ENCODE data around the gene COL19A1.

The COL19A1 gene

DNA sequence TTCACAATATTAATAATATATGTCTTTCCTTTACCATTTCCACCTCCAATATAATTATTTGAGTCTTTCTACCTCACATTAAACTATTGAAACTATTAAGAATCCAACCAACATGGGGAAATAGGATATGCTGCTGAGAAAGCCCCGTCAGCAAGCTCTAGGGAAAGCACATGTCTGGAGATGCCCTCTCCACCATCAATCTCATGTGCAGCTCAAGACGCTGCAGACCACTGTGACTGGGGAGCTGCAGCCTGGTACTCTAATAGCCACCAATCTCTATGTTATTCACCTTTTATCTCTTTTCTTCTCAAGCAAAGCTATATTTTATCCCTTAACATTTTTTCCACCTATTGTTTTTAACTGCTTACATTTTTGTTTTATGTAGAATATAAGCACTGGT, 386.2 kb downstream of the COL19A1 start:
- TF ChIP-seq, protein P1, sequence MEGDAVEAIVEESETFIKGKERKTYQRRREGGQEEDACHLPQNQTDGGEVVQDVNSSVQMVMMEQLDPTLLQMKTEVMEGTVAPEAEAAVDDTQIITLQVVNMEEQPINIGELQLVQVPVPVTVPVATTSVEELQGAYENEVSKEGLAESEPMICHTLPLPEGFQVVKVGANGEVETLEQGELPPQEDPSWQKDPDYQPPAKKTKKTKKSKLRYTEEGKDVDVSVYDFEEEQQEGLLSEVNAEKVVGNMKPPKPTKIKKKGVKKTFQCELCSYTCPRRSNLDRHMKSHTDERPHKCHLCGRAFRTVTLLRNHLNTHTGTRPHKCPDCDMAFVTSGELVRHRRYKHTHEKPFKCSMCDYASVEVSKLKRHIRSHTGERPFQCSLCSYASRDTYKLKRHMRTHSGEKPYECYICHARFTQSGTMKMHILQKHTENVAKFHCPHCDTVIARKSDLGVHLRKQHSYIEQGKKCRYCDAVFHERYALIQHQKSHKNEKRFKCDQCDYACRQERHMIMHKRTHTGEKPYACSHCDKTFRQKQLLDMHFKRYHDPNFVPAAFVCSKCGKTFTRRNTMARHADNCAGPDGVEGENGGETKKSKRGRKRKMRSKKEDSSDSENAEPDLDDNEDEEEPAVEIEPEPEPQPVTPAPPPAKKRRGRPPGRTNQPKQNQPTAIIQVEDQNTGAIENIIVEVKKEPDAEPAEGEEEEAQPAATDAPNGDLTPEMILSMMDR (IDR thresholded peaks at IDR 0.05) = no peak
- no peak overlapping the region for H3K27ac ChIP-seq
- no peaks in the 10 kb centered on the region for H3K27me3 ChIP-seq
- no peaks in the 10 kb centered on the region for H3K9me3 ChIP-seq
- no peaks in the 10 kb centered on the region for H3K36me3 ChIP-seq
- no peaks in the 10 kb centered on the region for H3K4me1 ChIP-seq (ENCODE audit: control insufficient read depth in 1 of 2, insufficient read depth in 1 of 2, low read depth in 1 of 2, low read length in 1 of 2)
- H3K4me3 ChIP-seq (ENCODE audit: low read depth in 1 of 2, low read length in 1 of 2) = no peak overlapping the region

DNA sequence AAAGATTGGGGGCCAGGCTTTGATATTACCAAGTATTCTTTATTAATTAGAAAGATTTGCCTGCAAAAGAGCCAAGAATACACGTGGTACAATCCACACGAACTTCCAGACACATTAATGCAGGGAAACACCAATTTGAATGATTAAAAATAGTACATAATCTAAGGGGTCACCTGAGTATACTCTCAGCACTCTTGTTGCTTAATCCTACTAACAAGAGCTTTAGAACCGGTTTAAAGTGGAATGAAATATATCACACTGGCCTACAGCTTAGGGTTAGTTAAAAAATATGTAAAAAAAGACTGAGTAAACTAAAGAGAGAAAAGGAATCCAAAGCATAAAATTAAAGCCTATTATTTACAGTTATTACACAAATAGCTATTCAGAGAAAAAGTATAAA, 387.6 kb downstream of the COL19A1 start:
- Histone ChIP-seq H3K4me3 (ENCODE audit: low read depth in 1 of 2, low read length in 1 of 2) (no peak overlapping the region), H3K27me3 (no peaks in the 10 kb centered on the region), H3K9me3 (no peaks in the 10 kb centered on the region), H3K36me3 (no peaks in the 10 kb centered on the region), H3K4me1 (ENCODE audit: control insufficient read depth in 1 of 2, insufficient read depth in 1 of 2, low read depth in 1 of 2, low read length in 1 of 2) (no peaks in the 10 kb centered on the region), H3K27ac (no peak overlapping the region)
- TF ChIP-seq, protein P1 (IDR thresholded peaks at IDR 0.05) = no peak

DNA sequence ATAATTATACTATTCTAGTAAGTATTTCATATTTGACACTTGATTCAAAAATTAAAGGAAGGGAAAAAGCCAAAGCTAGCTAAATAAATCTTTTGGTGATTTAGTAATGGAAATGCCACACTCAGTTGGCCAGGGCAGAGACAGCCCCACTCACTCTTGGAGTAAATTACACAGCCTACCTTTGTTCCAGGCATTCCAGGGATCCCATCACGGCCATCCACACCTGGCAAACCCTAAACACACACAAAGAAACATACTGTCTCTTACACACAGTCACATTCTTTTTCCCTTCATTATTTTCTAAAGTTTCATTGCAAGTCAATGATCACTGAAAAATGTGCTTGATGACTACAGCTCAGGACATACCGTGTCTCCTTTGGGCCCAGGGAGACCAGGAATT, 388.4 kb downstream of the COL19A1 start:
- no peak overlapping the region for H3K27ac ChIP-seq
- no peak overlapping the region for H3K4me3 ChIP-seq (ENCODE audit: low read depth in 1 of 2, low read length in 1 of 2)
- H3K27me3 ChIP-seq = no peaks in the 10 kb centered on the region
- H3K4me1 ChIP-seq (ENCODE audit: control insufficient read depth in 1 of 2, insufficient read depth in 1 of 2, low read depth in 1 of 2, low read length in 1 of 2) = no peaks in the 10 kb centered on the region
- H3K9me3 ChIP-seq = no peaks in the 10 kb centered on the region
- H3K36me3 ChIP-seq = no peaks in the 10 kb centered on the region
- TF ChIP-seq, protein P1 (IDR thresholded peaks at IDR 0.05) = no peak

DNA sequence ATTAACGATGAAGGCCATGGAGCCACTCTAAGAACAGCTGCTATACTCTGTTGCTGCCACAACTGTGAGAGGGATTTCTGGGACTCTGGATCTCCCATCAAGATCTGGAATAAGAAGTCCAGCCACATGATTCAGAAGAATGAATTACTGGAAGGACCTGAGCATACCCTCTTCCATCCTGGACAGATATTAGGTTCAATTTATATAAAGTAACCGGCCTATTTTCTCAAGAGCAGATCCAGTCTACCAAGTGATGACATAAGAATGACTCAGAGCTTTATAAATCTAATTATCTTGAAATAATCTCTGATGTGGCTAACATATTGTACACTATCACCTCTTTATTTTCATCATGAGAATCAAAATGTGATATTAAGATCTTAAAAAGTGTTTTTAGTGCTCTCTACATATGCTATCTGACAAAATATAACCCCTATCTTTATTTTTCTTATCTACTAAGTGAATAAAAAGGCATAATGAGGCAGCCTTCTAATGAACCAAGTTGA, 391.5 kb downstream of the COL19A1 start:
- TF ChIP-seq, protein P1 (IDR thresholded peaks at IDR 0.05) = no peak
- Histone ChIP-seq H3K27me3 (no peaks in the 10 kb centered on the region), H3K4me1 (ENCODE audit: control insufficient read depth in 1 of 2, insufficient read depth in 1 of 2, low read depth in 1 of 2, low read length in 1 of 2) (no peaks in the 10 kb centered on the region), H3K9me3 (no peaks in the 10 kb centered on the region), H3K4me3 (ENCODE audit: low read depth in 1 of 2, low read length in 1 of 2) (no peak overlapping the region), H3K27ac (no peak overlapping the region), H3K36me3 (no peaks in the 10 kb centered on the region)

DNA sequence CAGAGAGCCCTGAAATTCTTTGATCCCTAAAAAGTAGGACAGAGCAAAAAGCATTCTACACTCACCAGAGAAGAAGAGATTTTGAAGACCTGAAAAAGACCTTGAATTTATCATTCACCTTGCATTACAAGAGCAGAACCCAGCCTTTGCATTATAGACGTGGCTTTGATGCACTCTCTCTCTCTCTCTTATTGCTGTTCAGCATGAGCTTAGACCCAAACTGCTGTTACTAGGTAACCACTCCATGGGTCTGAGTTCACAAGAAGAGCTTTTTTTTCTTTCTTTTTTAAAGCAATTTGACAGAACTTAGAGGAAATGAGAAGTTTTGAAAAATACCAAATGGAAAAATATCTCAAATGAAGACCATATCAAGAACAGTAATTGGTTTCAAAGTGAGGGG, 392.1 kb downstream of the COL19A1 start:
- Histone ChIP-seq H3K4me1 (ENCODE audit: control insufficient read depth in 1 of 2, insufficient read depth in 1 of 2, low read depth in 1 of 2, low read length in 1 of 2) (no peaks in the 10 kb centered on the region), H3K9me3 (no peaks in the 10 kb centered on the region), H3K36me3 (no peaks in the 10 kb centered on the region), H3K27ac (no peak overlapping the region), H3K27me3 (no peaks in the 10 kb centered on the region), H3K4me3 (ENCODE audit: low read depth in 1 of 2, low read length in 1 of 2) (no peak overlapping the region)
- TF ChIP-seq, protein P1 (IDR thresholded peaks at IDR 0.05) = no peak
